ENCODE measurements around the gene GLYATL3. TPM values are rescaled to one million over a fixed set of nuclear protein-coding genes. Genes with fewer than 3 reads are reported as not detected.

Gene GLYATL3
- total RNA-seq, 1 donor from 2014 or later = not detected

GRCh38 chr6:49531774-49532569 is 32.2 kb downstream of the GLYATL3 start:
- H3K27ac Mint-ChIP-seq = peak overlapping the region; percentile 4
- no peak for DNase-seq (ENCODE audit: extremely low spot score, unreplicated experiment)

GRCh38 chr6:49535795-49536194 is 36.1 kb downstream of the GLYATL3 start:
- no peak for TF ChIP-seq CTCF (conservative IDR thresholded peaks at IDR 0.05)
- DNase-seq (ENCODE audit: extremely low spot score, unreplicated experiment) = no peak
- no peak overlapping the region for H3K27ac Mint-ChIP-seq
- H3K4me3 Mint-ChIP-seq = no peak overlapping the region
- peaks cover 6% of the 10 kb centered on the region for H3K4me1 Mint-ChIP-seq (ENCODE audit: unreplicated experiment)
- no peaks in the 10 kb centered on the region for H3K36me3 Mint-ChIP-seq
- no peaks in the 10 kb centered on the region for H3K9me3 Mint-ChIP-seq
- H3K27me3 Mint-ChIP-seq = peaks cover 5% of the 10 kb centered on the region

More at GRCh38 chr6:49531774-49532569, 32.2 kb downstream of the GLYATL3 start:
- no peaks in the 10 kb centered on the region for H3K36me3 Mint-ChIP-seq
- no peaks in the 10 kb centered on the region for H3K9me3 Mint-ChIP-seq
- peak overlapping the region; percentile 69 for H3K4me3 Mint-ChIP-seq
- peaks cover 6% of the 10 kb centered on the region for H3K4me1 Mint-ChIP-seq (ENCODE audit: unreplicated experiment)
- TF ChIP-seq CTCF (conservative IDR thresholded peaks at IDR 0.05) = peak; percentile 90
- H3K27me3 Mint-ChIP-seq = peaks cover 5% of the 10 kb centered on the region

- TF ChIP-seq CTCF (conservative IDR thresholded peaks at IDR 0.05) = no peak
- H3K4me1 Mint-ChIP-seq (ENCODE audit: unreplicated experiment) = peaks cover 6% of the 10 kb centered on the region
- H3K9me3 Mint-ChIP-seq = no peaks in the 10 kb centered on the region
- H3K36me3 Mint-ChIP-seq = no peaks in the 10 kb centered on the region
- no peak overlapping the region for H3K4me3 Mint-ChIP-seq
- no peak overlapping the region for H3K27ac Mint-ChIP-seq
- H3K27me3 Mint-ChIP-seq = peaks cover 6% of the 10 kb centered on the region
- no peak for DNase-seq (ENCODE audit: extremely low spot score, unreplicated experiment)
Observed at GRCh38 chr6:49539102-49539501, 39.4 kb downstream of the GLYATL3 start.

GRCh38 chr6:49540614-49541013 is 40.9 kb downstream of the GLYATL3 start:
- TF ChIP-seq CTCF (conservative IDR thresholded peaks at IDR 0.05) = no peak
- Mint-ChIP-seq H3K4me3 (no peak overlapping the region), H3K27ac (peak overlapping the region; percentile 18), H3K27me3 (peaks cover 6% of the 10 kb centered on the region), H3K4me1 (ENCODE audit: unreplicated experiment) (peaks cover 6% of the 10 kb centered on the region), H3K9me3 (no peaks in the 10 kb centered on the region), H3K36me3 (no peaks in the 10 kb centered on the region)
- no peak for DNase-seq (ENCODE audit: extremely low spot score, unreplicated experiment)

- DNase-seq (ENCODE audit: extremely low spot score, unreplicated experiment) = no peak
- H3K27ac Mint-ChIP-seq = peak overlapping the region; percentile 51
- peaks cover 6% of the 10 kb centered on the region for H3K4me1 Mint-ChIP-seq (ENCODE audit: unreplicated experiment)
- peaks cover 6% of the 10 kb centered on the region for H3K27me3 Mint-ChIP-seq
- H3K4me3 Mint-ChIP-seq = no peak overlapping the region
- no peak for TF ChIP-seq CTCF (conservative IDR thresholded peaks at IDR 0.05)
- no peaks in the 10 kb centered on the region for H3K36me3 Mint-ChIP-seq
- no peaks in the 10 kb centered on the region for H3K9me3 Mint-ChIP-seq
Observed at GRCh38 chr6:49541210-49541724, 41.5 kb downstream of the GLYATL3 start.
